Memory B cell (primary cell): ENCODE results near the gene NANS.

Source experiments
- ATAC-seq: fragments of 150-1000 bp; cut with Tn5 transposase; 2 replicates; pipeline ENCODE4 v1.10.0; 2021; ENCODE audit warnings: low read depth, mild to moderate bottlenecking, moderate library complexity
- DNase-seq, 2 donors: peaks; one replicate each; pipeline ENCODE4 v3.0.0; 2022; ENCODE audit warnings: low spot score in 2 of 2
- H3K27ac Mint-ChIP-seq: one replicate; pipeline ENCODE4 v1.8.0; 2022; ENCODE audit warnings: mild to moderate bottlenecking, moderate library complexity, mixed read lengths
- H3K27me3 Mint-ChIP-seq: one replicate; pipeline ENCODE4 v1.8.0; 2022; ENCODE audit warnings: mixed read lengths
- H3K36me3 Mint-ChIP-seq: one replicate; pipeline ENCODE4 v1.8.0; 2022; ENCODE audit warnings: mild to moderate bottlenecking, mixed read lengths
- H3K4me1 Mint-ChIP-seq: one replicate; pipeline ENCODE4 v1.8.0; 2022; ENCODE audit warnings: mixed read lengths
- H3K4me3 Mint-ChIP-seq: one replicate; pipeline ENCODE4 v1.8.0; 2022; ENCODE audit warnings: mild to moderate bottlenecking, moderate library complexity, mixed read lengths
- H3K9me3 Mint-ChIP-seq: one replicate; pipeline ENCODE4 v1.8.0; 2022; ENCODE audit warnings: mixed read lengths

NANS gene

DNA sequence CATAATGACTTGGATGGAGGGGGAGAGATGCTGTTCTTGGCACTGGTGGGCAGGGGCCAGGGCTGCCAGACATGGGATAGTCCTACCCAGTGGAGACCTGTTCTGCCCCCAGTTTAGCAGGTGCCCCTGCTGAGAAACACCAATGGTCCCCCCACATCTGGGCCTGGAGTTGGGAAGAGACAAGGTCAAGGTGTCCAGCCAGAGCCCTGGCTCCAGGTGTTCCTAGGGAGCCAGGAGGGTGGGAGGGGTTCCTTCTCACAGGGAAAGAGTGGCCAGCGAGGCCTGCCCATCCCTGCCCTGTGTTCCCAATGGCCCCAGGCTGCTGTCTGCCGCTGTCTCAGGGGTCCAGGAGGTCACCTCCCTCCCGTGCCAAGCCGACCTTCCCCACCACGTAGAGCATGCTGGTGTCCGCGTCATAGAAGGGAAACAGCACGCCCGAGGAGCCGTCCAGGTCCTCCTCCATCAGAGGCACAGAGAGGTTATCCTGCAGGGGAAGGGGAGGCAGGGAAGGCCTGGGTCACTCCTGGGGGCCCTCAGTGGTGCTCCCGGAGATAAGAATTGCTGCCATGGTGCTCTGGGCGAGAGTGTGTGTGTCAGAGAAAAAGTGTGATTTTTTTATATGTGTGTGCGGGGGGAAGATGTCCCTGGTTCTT is 74.2 kb downstream of the NANS start:
- Mint-ChIP-seq H3K27me3 (no peaks in the 10 kb centered on the region), H3K27ac (peak overlapping the region; percentile 75), H3K4me3 (no peak overlapping the region), H3K9me3 (no peaks in the 10 kb centered on the region), H3K4me1 (peaks cover 19% of the 10 kb centered on the region), H3K36me3 (peaks cover 2% of the 10 kb centered on the region)
- no peak for ATAC-seq
- no peak for DNase-seq

DNA sequence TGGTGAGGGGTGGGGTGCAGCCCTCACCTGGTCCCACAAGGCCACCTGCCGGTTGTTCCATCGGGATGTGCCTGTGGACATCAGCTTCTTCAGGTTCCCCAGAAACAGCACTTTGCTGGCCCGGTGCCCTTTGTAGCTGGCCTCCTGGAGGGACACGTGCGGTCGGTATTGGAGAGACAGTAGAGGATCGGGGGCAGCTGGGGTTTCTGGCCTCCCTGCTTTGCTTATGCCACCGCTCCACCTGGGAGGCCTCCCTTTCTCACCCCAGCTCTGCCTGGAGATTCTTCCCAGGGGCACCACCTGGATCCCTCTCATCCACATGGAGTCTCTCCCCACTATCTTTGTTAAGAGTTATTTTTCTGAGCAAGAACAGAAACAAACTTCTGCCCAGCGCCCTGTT is 75.6 kb downstream of the NANS start:
- Mint-ChIP-seq H3K9me3 (no peaks in the 10 kb centered on the region), H3K4me1 (peaks cover 19% of the 10 kb centered on the region), H3K4me3 (no peak overlapping the region), H3K36me3 (peaks cover 2% of the 10 kb centered on the region), H3K27ac (peak overlapping the region; percentile 56), H3K27me3 (no peaks in the 10 kb centered on the region)
- DNase-seq, result no peak
- ATAC-seq, result no peak
